ENCODE data around the gene EIF2S3. TPM values are rescaled to one million over a fixed set of nuclear protein-coding genes. Genes with fewer than 3 reads are reported as not detected.
"Not testable (repeated sequence)": the region's sequence is repeated elsewhere in the genome, so short reads cannot be mapped to it uniquely, and the experiment has no call there.

Gene EIF2S3
- total RNA-seq, 2 experiments from 2014 or later = 366 to 386 TPM

DNA sequence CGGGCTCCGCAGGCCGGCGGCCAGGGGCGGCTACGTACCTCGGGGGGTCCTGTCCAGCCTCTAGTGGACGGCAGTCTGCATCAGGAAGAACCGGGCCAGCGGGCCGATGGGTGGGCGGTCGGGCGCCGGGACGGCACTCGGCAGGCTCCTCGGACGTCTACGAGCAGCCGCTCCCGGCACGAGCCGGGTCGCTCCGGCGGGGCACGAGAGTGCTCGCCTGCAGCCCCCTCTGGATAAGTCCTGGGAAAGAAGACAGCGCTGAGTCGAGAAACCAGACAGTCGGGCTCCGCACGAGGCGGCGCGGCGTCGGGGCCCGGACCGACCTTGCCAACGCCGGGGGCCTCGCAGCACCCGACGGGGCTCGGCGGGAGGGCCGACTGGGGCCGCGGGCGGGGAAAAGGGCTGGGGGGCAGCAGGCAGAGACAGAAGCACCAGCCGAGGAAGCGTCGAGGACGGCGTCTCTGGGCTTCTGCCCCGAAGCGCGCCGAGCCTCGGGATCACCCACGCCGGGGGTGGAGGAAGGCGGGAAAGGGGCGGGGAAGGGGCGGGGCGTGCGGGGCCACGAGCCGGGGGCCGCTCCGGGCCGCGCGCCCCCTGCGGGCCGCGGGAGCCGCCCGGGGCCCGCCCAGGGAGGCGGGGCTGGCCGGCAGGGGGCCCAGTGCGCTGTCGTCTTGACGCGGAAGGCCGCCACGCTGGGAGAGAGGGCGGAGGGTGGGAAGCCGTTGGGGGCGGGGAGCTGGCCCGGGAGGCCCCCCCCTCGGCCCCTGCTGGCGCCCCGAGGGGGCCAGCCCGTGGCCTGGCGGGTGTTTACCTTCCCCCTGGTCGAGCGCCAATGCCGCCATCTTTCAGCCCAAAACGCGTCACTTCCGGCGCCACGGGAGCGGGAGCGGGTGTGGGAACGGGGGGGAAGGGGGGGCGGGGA is 29.7 kb upstream of the EIF2S3 start:
- intact Hi-C loops (cut with micrococcal nuclease) = loop anchor here (1.0 to 10.0 kb wide), 11 partner anchors 11 to 450 kb away; partner anchors contain the start of genes ACOT9, APOO, EIF2S3 and PRDX4
- Mint-ChIP-seq H3K4me3 (peak overlapping the region; percentile 85), H3K9me3 (no peaks in the 10 kb centered on the region), H3K36me3 (ENCODE audit: low read depth) (peaks cover 18% of the 10 kb centered on the region), H3K4me1 (ENCODE audit: low read depth) (peaks cover 20% of the 10 kb centered on the region), H3K27ac (peak overlapping the region; percentile 71), H3K27me3 (ENCODE audit: low read depth) (no peaks in the 10 kb centered on the region)
- peak; percentile 89 for DNase-seq
- CTCF ChIA-PET = interaction anchor here (1.3 to 2.0 kb wide), 3 partner anchors 10 to 116 kb away, joined by 5 to 13 read pairs (median 6); partner anchors contain the start of gene EIF2S3

DNA sequence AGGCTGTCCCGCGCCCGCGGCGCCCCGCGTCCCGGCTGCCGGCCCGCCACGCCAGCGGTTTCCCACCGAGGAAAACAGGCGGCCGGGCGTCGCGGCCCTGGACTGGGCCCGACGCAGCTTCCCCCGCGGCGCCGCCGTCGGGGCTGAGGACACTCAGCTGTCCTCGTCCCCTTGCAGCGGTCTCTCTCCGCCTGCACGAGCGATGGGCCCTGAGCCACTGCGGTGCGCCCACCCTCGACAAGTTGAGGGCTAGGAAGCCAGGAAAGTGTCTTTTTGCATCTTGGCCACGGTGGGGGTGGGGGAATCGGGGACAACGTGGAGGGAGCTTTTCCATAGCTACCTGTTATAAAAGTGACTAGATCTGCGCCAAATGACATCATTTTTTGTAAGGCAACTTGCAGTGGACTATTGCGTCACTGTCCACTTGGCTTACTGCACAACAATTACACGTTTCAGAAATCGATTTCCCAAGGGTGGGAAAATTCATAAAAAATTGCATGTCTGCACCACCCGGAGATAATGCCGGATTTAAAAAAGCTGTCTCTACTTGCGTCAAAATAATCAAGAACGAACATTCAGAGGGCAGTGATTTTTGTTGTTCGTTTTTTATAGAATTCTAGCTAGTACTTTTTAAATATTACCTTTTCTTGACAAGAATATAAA is 28.9 kb upstream of the EIF2S3 start:
- peak; percentile 35 for DNase-seq
- Mint-ChIP-seq H3K36me3 (ENCODE audit: low read depth) (peaks cover 17% of the 10 kb centered on the region), H3K4me1 (ENCODE audit: low read depth) (peaks cover 14% of the 10 kb centered on the region), H3K4me3 (peak overlapping the region; percentile 83), H3K9me3 (no peaks in the 10 kb centered on the region), H3K27me3 (ENCODE audit: low read depth) (no peaks in the 10 kb centered on the region), H3K27ac (peak overlapping the region; percentile 92)
- intact Hi-C loops (cut with micrococcal nuclease) = loop anchor here (1.0 to 10.0 kb wide), 11 partner anchors 12 to 449 kb away; partner anchors contain the start of genes ACOT9, APOO, EIF2S3 and PRDX4
- CTCF ChIA-PET = interaction anchor here (0.6 to 2.0 kb wide), 6 partner anchors 10 to 117 kb away, joined by 3 to 13 read pairs (median 4); partner anchors contain the start of gene EIF2S3

DNA sequence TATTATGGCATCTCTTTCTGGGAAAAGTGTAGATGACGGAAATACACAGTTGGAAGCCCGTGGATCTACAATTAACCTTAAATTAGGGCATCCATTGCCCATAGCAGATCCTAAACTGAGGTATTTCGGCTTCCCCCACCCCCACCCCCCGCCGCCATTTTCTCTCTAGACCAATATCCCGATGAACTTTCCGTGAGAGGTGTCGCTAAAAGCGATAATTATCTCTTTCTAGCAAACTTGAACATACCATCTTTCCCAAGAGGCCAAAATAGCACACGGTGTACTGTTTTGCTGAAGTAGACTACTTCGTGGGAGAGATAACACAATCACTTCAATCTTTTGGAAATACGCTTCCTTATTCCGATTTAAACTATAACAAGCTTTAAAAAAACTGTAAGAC is 28.3 kb upstream of the EIF2S3 start:
- Mint-ChIP-seq H3K27me3 (ENCODE audit: low read depth) (no peaks in the 10 kb centered on the region), H3K4me3 (peak overlapping the region; percentile 83), H3K4me1 (ENCODE audit: low read depth) (peaks cover 9% of the 10 kb centered on the region), H3K36me3 (ENCODE audit: low read depth) (peaks cover 14% of the 10 kb centered on the region), H3K27ac (peak overlapping the region; percentile 92), H3K9me3 (no peaks in the 10 kb centered on the region)
- CTCF ChIA-PET = interaction anchor here (0.6 to 2.0 kb wide), 8 partner anchors 10 to 118 kb away, joined by 3 to 13 read pairs (median 4); partner anchors contain the start of gene EIF2S3
- intact Hi-C loops (cut with micrococcal nuclease) = loop anchor here (10.0 kb wide), 2 partner anchors 362 to 448 kb away; partner anchors contain the start of gene PRDX4
- peak; percentile 6 for DNase-seq

DNA sequence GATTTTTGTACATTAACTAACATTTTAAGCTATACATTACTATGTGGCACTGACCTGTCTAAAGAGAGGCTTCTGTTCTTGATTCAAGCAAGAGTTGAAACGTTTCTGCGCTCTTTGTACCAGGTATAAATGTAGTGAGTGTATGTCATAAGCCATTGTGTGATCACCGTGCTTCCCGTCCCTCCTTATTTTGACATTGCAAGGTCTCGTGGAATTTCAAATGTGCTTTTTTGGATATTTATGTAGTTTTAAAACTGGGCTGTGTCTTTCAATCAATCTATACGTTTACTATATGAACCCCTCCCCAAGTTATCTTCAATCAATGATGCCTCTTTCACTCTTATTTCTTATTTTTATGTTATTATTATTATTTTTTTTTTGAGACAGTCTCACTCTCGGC is 27.7 kb upstream of the EIF2S3 start, which contains the start of gene KLHL15:
Gene KLHL15, minus strand, starts transcription at position 101 of the 400 bp plus-strand sequence. CDS start 20,493 bp downstream, outside the sequence.
- H3K4me3 Mint-ChIP-seq = peak within 1 kb of the TSS; percentile 83
- no peaks in the 10 kb centered on the region for H3K27me3 Mint-ChIP-seq (ENCODE audit: low read depth)
- H3K36me3 Mint-ChIP-seq (ENCODE audit: low read depth) = peaks cover 8% of the 10 kb centered on the region
- H3K9me3 Mint-ChIP-seq = no peaks in the 10 kb centered on the region
- H3K4me1 Mint-ChIP-seq (ENCODE audit: low read depth) = peaks cover 4% of the 10 kb centered on the region
- no peak for DNase-seq
- intact Hi-C loops (cut with micrococcal nuclease) = loop anchor here (10.0 kb wide), 2 partner anchors 362 to 448 kb away; partner anchors contain the start of gene PRDX4
- CTCF ChIA-PET = interaction anchor here (0.8 to 2.0 kb wide), 4 partner anchors 12 to 35 kb away, joined by 3 to 8 read pairs (median 4); no protein-coding TSS in a partner anchor
- H3K27ac Mint-ChIP-seq = peak within 1 kb of the TSS; percentile 92

DNA sequence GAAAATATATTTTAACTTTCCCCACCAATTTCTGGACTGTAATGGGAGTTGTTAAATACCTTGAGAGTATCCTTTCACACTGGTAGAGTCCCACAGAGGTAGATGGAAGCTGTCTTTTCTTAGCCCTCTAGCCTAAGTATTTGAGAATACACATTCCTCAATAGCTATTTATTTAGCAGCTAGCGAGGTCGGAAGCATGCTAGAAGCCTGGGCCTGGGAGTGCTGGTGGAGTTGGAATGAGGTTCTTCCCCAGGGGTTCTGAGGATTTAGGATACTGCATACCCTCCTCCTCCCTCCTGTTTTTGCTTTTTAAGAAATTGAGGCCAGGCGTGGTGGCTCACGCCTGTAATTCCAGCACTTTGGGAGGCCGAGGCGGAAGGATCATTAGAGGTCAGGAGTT is 26.8 kb upstream of the EIF2S3 start:
- H3K36me3 Mint-ChIP-seq (ENCODE audit: low read depth) = peaks cover 4% of the 10 kb centered on the region
- CTCF ChIA-PET = interaction anchor here (0.6 to 1.7 kb wide), 3 partner anchors 26 to 356 kb away, joined by 3 to 8 read pairs (median 4); no protein-coding TSS in a partner anchor
- peaks cover 3% of the 10 kb centered on the region for H3K4me1 Mint-ChIP-seq (ENCODE audit: low read depth)
- no peak overlapping the region for H3K27ac Mint-ChIP-seq
- intact Hi-C loops (cut with micrococcal nuclease) = loop anchor here (10.0 kb wide), 2 partner anchors 363 to 447 kb away; partner anchors contain the start of gene PRDX4
- H3K27me3 Mint-ChIP-seq (ENCODE audit: low read depth) = no peaks in the 10 kb centered on the region
- no peak for DNase-seq
- no peak overlapping the region for H3K4me3 Mint-ChIP-seq
- no peaks in the 10 kb centered on the region for H3K9me3 Mint-ChIP-seq

DNA sequence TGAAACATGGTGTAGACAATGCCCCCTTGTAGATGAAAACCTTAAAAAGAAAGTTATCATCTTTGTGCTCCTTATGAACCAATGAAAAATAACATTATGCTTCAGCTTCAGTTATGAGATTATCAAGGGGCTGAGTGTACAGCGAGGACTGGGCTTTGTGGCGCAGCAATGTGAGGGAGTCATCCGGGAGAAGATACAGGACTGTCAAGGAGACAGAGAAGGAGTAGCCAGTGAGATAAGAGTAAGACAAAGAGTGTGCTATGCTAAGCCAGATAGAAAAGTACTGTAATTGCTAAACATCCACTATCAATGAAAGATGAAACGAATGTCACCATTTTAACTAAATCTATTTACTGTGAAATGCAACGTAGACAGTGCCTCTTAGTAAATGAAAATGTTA is 24.2 kb upstream of the EIF2S3 start:
- no peak overlapping the region for H3K27ac Mint-ChIP-seq
- H3K36me3 Mint-ChIP-seq (ENCODE audit: low read depth) = no peaks in the 10 kb centered on the region
- DNase-seq = no peak
- intact Hi-C loops (cut with micrococcal nuclease) = no loop called here
- no peaks in the 10 kb centered on the region for H3K4me1 Mint-ChIP-seq (ENCODE audit: low read depth)
- no peaks in the 10 kb centered on the region for H3K9me3 Mint-ChIP-seq
- no peaks in the 10 kb centered on the region for H3K27me3 Mint-ChIP-seq (ENCODE audit: low read depth)
- CTCF ChIA-PET = no interaction called here
- no peak overlapping the region for H3K4me3 Mint-ChIP-seq

DNA sequence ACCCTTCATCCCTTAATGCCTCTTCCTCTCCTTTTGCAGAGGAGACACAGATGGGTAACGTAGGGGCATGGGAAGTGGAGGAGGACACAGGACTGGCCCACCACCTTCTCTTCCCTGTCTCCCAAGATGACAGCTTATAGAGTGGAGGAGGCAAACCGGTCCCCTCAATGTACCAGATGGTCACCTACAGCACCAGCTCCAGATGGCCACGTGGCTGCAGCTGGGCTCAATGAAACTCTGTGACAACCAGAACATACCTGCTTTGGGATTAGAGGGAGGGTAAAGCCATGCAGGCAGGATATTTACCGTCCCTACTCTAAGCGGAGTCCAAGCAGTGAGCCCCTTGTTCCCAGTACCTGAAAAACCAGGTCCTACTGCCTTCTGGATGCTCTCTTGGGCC is 20.3 kb upstream of the EIF2S3 start:
- H3K36me3 Mint-ChIP-seq (ENCODE audit: low read depth) = no peaks in the 10 kb centered on the region
- CTCF ChIA-PET = no interaction called here
- no peaks in the 10 kb centered on the region for H3K9me3 Mint-ChIP-seq
- H3K27ac Mint-ChIP-seq = no peak overlapping the region
- DNase-seq = no peak
- no peak overlapping the region for H3K4me3 Mint-ChIP-seq
- H3K4me1 Mint-ChIP-seq (ENCODE audit: low read depth) = no peaks in the 10 kb centered on the region
- no peaks in the 10 kb centered on the region for H3K27me3 Mint-ChIP-seq (ENCODE audit: low read depth)
- intact Hi-C loops (cut with micrococcal nuclease) = no loop called here

DNA sequence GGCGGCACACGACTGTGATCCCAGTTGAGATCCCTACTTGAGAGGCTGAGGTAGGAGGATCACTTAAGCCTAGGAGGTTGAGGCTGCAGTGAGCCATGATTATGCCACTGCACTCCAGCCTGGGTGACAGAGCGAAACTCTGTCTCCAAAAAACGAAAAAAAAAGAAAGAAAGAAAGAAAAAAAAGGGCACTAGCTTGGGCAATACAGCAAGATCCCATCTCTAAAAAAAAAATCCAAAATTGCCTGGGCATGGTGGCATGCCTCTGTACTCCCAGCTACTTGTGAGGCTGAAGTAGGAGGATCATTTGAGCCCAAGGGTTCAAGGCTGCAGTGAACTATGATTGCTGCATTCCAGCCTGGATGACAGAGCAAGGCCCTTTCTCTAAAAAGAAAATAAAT is 17.0 kb upstream of the EIF2S3 start:
- no peak overlapping the region for H3K4me3 Mint-ChIP-seq
- CTCF ChIA-PET = no interaction called here

DNA sequence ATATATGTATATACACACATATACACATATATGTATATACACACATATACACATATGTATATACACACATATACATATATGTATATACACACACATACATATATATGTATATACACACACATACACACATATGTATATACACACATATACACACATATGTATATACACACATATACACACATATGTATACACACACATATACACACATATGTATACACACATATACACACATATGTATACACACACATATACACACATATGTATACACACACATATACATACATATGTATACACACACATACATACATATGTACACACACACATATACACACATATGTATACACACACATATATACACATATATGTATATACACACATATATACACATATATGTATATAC is 8.7 kb upstream of the EIF2S3 start:
- H3K4me3 Mint-ChIP-seq; H3K27me3 Mint-ChIP-seq (ENCODE audit: low read depth); H3K36me3 Mint-ChIP-seq (ENCODE audit: low read depth); intact Hi-C loops (cut with micrococcal nuclease); H3K9me3 Mint-ChIP-seq; DNase-seq; H3K4me1 Mint-ChIP-seq (ENCODE audit: low read depth); H3K27ac Mint-ChIP-seq: not testable (repeated sequence)
- CTCF ChIA-PET = interaction anchor here (0.6 kb wide), 1 partner anchor 8 kb away, joined by 4 read pairs; no protein-coding TSS in a partner anchor

More for the DNA sequence above, 17.0 kb upstream of the EIF2S3 start:
- intact Hi-C loops (cut with micrococcal nuclease) = no loop called here
- no peak for DNase-seq
- no peaks in the 10 kb centered on the region for H3K27me3 Mint-ChIP-seq (ENCODE audit: low read depth)
- H3K4me1 Mint-ChIP-seq (ENCODE audit: low read depth) = no peaks in the 10 kb centered on the region
- H3K36me3 Mint-ChIP-seq (ENCODE audit: low read depth) = no peaks in the 10 kb centered on the region
- H3K9me3 Mint-ChIP-seq = no peaks in the 10 kb centered on the region
- no peak overlapping the region for H3K27ac Mint-ChIP-seq

DNA sequence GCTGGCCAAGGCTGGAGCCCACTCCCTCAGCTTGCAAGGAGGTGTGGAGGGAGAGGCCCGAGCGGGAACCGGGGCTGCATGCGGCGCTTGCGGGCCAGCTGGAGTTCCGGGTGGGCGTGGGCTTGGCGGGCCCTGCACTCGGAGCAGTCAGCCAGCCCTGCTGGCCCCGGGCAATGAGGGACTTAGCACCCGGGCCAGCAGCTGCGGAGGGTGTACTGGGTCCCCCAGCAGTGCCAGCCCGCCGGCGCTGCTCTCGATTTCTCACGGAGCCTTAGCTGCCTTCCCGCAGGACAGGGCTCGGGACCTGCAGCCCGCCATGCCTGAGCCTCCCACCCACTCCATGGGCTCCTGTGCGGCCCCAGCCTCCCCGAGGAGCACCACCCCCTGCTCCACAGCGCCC is 5.1 kb upstream of the EIF2S3 start:
- H3K9me3 Mint-ChIP-seq; H3K27ac Mint-ChIP-seq; H3K4me3 Mint-ChIP-seq; DNase-seq; H3K36me3 Mint-ChIP-seq (ENCODE audit: low read depth); intact Hi-C loops (cut with micrococcal nuclease); H3K27me3 Mint-ChIP-seq (ENCODE audit: low read depth); H3K4me1 Mint-ChIP-seq (ENCODE audit: low read depth): not testable (repeated sequence)
- CTCF ChIA-PET = interaction anchor here (0.8 kb wide), 1 partner anchor 95 kb away, joined by 3 read pairs; no protein-coding TSS in a partner anchor

DNA sequence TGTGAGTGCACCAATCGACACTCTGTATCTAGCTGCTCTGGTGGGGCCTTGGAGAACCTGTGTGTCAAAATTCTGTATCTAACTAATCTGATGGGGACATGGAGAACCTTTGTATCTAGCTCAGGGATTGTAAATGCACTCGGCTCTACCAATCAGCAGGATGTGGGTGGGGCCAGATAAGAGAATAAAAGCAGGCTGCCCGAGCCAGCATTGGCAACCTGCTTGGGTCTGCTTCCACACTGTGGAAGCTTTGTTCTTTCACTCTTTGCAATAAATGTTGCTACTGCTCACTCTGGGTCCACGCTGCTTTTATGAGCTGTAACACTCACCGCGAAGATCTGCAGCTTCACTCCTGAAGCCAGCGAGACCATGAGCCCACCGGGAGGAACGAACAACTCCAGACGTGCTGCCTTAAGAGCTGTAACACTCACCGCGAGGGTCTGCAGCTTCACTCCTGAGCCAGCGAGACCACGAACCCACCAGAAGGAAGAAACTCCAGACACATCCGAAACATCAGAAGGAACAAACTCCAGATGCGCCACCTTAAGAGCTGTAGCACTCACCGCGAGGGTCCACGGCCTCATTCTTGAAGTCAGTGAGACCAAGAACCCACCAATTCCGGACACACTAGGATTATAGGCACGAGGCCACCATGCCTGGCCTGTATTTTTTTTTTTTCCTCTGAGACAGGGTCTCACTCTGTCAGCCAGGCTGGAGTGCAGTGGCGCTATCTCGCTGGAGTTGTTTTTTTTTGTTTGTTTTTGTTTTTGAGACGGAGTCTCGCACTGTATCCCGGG is 4.0 kb upstream of the EIF2S3 start:
- H3K27ac Mint-ChIP-seq; H3K9me3 Mint-ChIP-seq; H3K27me3 Mint-ChIP-seq (ENCODE audit: low read depth); H3K36me3 Mint-ChIP-seq (ENCODE audit: low read depth); DNase-seq; H3K4me1 Mint-ChIP-seq (ENCODE audit: low read depth); intact Hi-C loops (cut with micrococcal nuclease): not testable (repeated sequence)
- CTCF ChIA-PET = interaction anchor here (0.8 kb wide), 1 partner anchor 96 kb away, joined by 3 read pairs; no protein-coding TSS in a partner anchor
- H3K4me3 Mint-ChIP-seq = peak overlapping the region; percentile 61
